Uterus (tissue), 4 donors: ENCODE measurements around the gene OTOR. TPM values are rescaled to one million over a fixed set of nuclear protein-coding genes. Genes with fewer than 3 reads are reported as not detected.

Experiments used
- DNase-seq, 2 donors: peaks; one replicate each; pipeline ENCODE4 v3.0.0-alpha.2; 2019 to 2020
- H3K27ac ChIP-seq, 2 donors: fragments of 200-600 bp; sonication (generic); 1 replicate in 1 of 2; 2 replicates in 1 of 2; pipeline ENCODE4 v1.5.1; 2016 to 2018
- H3K27me3 ChIP-seq, 2 donors: fragments of 200-600 bp; sonication (generic); one replicate each; pipeline ENCODE4 v1.5.1; 2018 to 2019; ENCODE audit warnings: control low read depth in 1 of 2
- H3K36me3 ChIP-seq, 2 donors: fragments of 200-600 bp; sonication (generic); one replicate each; pipeline ENCODE4 v1.5.1; 2019; ENCODE audit warnings: control low read depth in 1 of 2
- H3K4me1 ChIP-seq, 2 donors: fragments of 200-600 bp; sonication (generic); one replicate each; pipeline ENCODE4 v1.5.1; 2018 to 2019; ENCODE audit warnings: control low read depth in 1 of 2
- H3K4me3 ChIP-seq, 2 donors: fragments of 200-600 bp; sonication (generic); 1 replicate in 1 of 2; 2 replicates in 1 of 2; pipeline ENCODE4 v1.5.1; 2018 to 2019; ENCODE audit warnings: mild to moderate bottlenecking in 1 of 2
- H3K9me3 ChIP-seq, 2 donors: fragments of 200-600 bp; sonication (generic); one replicate each; pipeline ENCODE4 v1.5.1; 2019; ENCODE audit warnings: control low read depth in 1 of 2
- POLR2A ChIP-seq, 2 donors: fragments of 450-650 bp; IDR thresholded peaks; one replicate each; pipeline ENCODE4 v1.6.1; 2016; ENCODE audit warnings: antibody characterized with exemption in 2 of 2, mild to moderate bottlenecking in 1 of 2, moderate library complexity in 1 of 2
- intact Hi-C: fragments of 100-400 bp; cut with DNase I; formaldehyde crosslinking; loops from one replicate; pipeline ENCODE4 v1.15.1; 2023; ENCODE audit warnings: low total_unique reads
- total RNA-seq, 4 donors: library from RNA; depleted of rRNA in 3 of 4; stranded (reverse); fragments of >200 nt in 3 of 4; gene quantifications; one replicate each; pipeline versions ENCODE4 v1.1.0 to v1.2.4, GENCODE V29; 2014 to 2023
- TF ChIP-seq, protein P1 (sequence below), 4 experiments: fragments of 200-600 bp in 2 of 4; fragments of 450-650 bp in 2 of 4; sonication (generic) in 2 of 4; IDR thresholded peaks; one replicate each; pipeline ENCODE4 v1.5.1; 2016 to 2019; ENCODE audit warnings: antibody characterized with exemption in 4 of 4, mild to moderate bottlenecking in 2 of 4, moderate library complexity in 1 of 4
- donor health status: DM: yes; HTN: yes; CAD: no.

The OTOR gene
- total RNA-seq, 4 donors from 2014 or later: not detected

DNA sequence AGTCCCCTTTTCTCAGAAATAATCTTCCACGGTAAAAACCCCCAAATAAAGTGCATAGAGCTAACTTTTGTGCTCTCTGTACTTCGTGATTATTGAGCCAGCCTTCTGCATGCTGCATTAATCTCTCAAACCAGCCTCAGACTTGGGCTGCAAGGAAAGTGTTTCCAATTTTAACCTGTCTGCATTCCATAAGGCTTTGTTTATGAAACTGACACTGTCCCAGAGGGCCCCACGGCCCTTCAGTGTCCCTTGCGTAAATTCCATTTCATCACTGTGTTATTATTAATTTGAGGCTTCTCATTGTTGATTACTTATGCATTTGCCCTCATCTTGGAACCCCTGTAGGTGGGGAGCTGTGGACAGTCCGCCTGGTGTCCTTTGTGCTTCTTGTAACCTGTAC, 33.9 kb upstream of the OTOR start:
- Histone ChIP-seq H3K27me3 (no peaks in the 10 kb centered on the region), H3K27ac (no peak overlapping the region), H3K4me1 (no peaks in the 10 kb centered on the region), H3K36me3 (no peaks in the 10 kb centered on the region), H3K4me3 (no peak overlapping the region), H3K9me3 (no peaks in the 10 kb centered on the region)
- no peak for TF ChIP-seq POLR2A (IDR thresholded peaks at IDR 0.05)
- TF ChIP-seq, protein P1, sequence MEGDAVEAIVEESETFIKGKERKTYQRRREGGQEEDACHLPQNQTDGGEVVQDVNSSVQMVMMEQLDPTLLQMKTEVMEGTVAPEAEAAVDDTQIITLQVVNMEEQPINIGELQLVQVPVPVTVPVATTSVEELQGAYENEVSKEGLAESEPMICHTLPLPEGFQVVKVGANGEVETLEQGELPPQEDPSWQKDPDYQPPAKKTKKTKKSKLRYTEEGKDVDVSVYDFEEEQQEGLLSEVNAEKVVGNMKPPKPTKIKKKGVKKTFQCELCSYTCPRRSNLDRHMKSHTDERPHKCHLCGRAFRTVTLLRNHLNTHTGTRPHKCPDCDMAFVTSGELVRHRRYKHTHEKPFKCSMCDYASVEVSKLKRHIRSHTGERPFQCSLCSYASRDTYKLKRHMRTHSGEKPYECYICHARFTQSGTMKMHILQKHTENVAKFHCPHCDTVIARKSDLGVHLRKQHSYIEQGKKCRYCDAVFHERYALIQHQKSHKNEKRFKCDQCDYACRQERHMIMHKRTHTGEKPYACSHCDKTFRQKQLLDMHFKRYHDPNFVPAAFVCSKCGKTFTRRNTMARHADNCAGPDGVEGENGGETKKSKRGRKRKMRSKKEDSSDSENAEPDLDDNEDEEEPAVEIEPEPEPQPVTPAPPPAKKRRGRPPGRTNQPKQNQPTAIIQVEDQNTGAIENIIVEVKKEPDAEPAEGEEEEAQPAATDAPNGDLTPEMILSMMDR (IDR thresholded peaks at IDR 0.05): no peak
- DNase-seq: no peak
- intact Hi-C loops: no loop called here

DNA sequence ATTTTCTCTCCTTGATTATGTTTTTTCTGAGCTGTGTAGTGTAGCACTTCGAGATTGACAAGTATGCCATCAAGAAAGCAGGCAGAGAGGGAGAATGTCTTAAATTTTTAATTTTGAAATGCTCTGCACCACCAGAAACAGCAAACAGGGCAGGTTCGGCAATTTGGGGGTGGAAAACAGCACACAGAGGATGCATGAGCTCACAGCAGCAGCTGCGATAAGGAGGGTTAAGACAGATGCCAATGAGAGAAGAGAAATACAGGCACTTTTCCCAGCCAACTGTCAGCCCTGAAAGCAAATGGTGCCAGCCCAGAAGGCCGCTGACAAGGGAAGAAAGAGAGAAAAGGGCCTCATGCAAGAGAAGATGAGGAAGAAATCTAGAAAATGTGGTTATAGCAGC, 33.4 kb upstream of the OTOR start:
- no peak for DNase-seq
- Histone ChIP-seq H3K4me3 (no peak overlapping the region), H3K36me3 (no peaks in the 10 kb centered on the region), H3K9me3 (no peaks in the 10 kb centered on the region), H3K27me3 (no peaks in the 10 kb centered on the region), H3K27ac (no peak overlapping the region), H3K4me1 (no peaks in the 10 kb centered on the region)
- intact Hi-C loops: no loop called here
- TF ChIP-seq POLR2A (IDR thresholded peaks at IDR 0.05): no peak
- TF ChIP-seq, protein P1 (IDR thresholded peaks at IDR 0.05): no peak

DNA sequence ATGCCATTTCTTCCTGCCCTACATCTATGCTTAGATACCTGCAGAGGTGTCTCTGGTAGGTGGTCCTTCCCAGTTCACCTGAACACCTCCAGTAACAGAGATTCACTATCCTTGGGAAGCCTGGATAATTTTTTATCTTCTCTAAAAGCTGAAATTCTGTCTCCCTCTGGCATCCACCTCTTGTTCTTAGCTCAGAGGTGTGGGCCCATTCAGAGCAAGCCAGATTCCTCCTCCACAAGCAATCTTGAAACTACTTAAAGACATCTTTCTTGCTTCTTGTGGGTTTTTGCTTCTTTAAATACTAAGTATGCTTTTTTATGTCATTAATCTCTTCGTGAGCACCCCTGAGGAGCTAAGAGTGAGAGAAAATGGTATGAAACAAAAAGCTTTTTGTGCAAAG, 28.7 kb upstream of the OTOR start:
- no peak for DNase-seq

DNA sequence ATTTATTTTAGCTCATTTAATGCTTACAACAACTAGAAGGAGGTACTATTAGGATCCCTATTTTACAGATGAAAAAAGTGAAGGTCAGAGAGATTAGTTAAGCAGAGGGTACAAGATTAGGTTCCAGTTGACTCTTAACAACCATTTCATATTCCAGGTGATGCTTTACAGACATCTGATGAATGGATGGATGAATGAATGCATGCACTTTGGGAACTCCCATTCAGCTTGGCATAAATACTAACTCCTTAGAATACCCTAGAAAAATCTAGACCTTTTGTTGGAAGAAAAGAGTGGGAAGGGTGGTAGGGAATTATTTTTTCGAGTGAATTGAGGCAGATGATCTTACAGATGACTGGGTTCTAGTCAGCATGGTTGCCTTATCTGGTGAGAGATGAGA, 19.1 kb upstream of the OTOR start:
- Histone ChIP-seq H3K9me3 (no peaks in the 10 kb centered on the region), H3K27ac (no peak overlapping the region), H3K4me3 (peak overlapping the region in 1 of 2 donors; percentile 76), H3K36me3 (no peaks in the 10 kb centered on the region), H3K27me3 (no peaks in the 10 kb centered on the region), H3K4me1 (peaks cover 0 to 4% of the 10 kb centered on the region in 2 donors)
- intact Hi-C loops: no loop called here
- TF ChIP-seq, protein P1 (IDR thresholded peaks at IDR 0.05): no peak
- TF ChIP-seq POLR2A (IDR thresholded peaks at IDR 0.05): no peak
- DNase-seq: no peak

More for the DNA sequence above, 28.7 kb upstream of the OTOR start:
- H3K9me3 ChIP-seq: no peaks in the 10 kb centered on the region
- no peak overlapping the region for H3K27ac ChIP-seq
- TF ChIP-seq, protein P1 (IDR thresholded peaks at IDR 0.05): no peak
- TF ChIP-seq POLR2A (IDR thresholded peaks at IDR 0.05): no peak
- no peaks in the 10 kb centered on the region for H3K36me3 ChIP-seq
- H3K4me1 ChIP-seq: no peaks in the 10 kb centered on the region
- intact Hi-C loops: no loop called here
- no peak overlapping the region for H3K4me3 ChIP-seq
- H3K27me3 ChIP-seq: no peaks in the 10 kb centered on the region

DNA sequence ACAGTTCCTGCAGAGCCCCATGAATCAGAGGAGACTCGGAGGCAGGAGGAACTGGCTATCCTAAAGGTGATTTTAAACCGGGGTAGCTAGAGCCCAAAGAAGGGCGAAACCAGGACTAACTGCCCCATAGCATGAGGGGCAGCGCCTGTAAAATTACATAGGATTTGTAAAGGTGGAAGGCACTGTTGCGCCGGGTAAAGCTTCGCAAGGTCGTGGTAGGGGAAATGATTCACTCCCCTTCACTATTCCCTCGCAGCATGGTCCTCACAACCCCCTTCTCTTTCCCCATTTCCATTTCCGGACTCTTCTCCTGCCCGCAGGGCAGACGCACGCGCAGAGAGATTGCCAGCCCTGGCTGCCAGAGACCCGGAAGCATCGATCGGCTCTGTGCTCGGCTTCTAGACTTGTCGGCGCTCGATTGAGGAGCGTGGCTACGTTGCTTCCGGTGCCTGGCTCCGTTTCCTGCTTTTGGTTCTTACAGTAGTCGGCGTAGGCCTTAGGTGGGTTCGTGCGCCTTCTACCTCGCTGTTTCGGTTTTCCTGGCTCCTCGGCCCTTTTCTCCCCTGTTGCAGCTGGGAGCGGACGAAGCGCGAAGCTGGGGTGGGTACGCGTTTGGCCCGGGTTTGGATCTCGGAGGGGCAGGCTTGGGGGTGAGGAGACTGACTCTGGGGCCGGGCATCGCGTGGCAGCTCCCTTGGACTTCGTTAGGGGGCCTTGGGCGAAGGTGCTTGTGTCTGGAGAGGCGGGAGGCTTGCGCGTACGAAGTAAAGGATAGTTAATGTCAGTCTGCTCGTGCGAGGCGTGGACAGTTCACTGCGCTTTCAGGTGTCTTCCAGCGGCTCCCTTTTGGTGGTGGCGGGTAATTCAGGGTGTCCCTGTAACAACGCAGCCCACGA, 18.3 kb upstream of the OTOR start, which contains the start of gene SNRPB2:
TSS of gene SNRPB2 (plus strand) at position 462 of the 896 bp plus-strand sequence. CDS start 1,677 bp downstream, outside the sequence.
- Histone ChIP-seq H3K4me1 (peaks cover 0 to 4% of the 10 kb centered on the region in 2 donors), H3K9me3 (no peaks in the 10 kb centered on the region), H3K27ac (peak within 1 kb of the TSS; percentile 65 to 77), H3K36me3 (no peaks in the 10 kb centered on the region), H3K27me3 (no peaks in the 10 kb centered on the region), H3K4me3 (peak within 1 kb of the TSS; percentile 76 to 95)
- intact Hi-C loops: no loop called here
- DNase-seq: peak; percentile 91 to 92
- TF ChIP-seq, protein P1 (IDR thresholded peaks at IDR 0.05): peak in 1 of 4 experiments; percentile 21
- TF ChIP-seq POLR2A (IDR thresholded peaks at IDR 0.05): peak; percentile 33 to 57
